Suprapubic skin (tissue), 3 donors: ENCODE data around the gene DNAH17.

ENCODE experiments used
- POLR2AphosphoS5 ChIP-seq, 3 donors: sonication (generic); formaldehyde crosslinking; IDR thresholded peaks; one replicate each; pipeline ENCODE4 v1.6.1; 2017; ENCODE audit warnings: antibody characterized with exemption in 3 of 3
- TF ChIP-seq, protein P1 (sequence below), 2 donors: fragments of 200-600 bp in 1 of 2; fragments of 450-650 bp in 1 of 2; sonication (generic) in 1 of 2; IDR thresholded peaks; one replicate each; pipeline ENCODE4 v1.5.1; 2016 to 2019; ENCODE audit warnings: antibody characterized with exemption in 2 of 2, mild to moderate bottlenecking in 1 of 2, moderate library complexity in 1 of 2

DNA sequence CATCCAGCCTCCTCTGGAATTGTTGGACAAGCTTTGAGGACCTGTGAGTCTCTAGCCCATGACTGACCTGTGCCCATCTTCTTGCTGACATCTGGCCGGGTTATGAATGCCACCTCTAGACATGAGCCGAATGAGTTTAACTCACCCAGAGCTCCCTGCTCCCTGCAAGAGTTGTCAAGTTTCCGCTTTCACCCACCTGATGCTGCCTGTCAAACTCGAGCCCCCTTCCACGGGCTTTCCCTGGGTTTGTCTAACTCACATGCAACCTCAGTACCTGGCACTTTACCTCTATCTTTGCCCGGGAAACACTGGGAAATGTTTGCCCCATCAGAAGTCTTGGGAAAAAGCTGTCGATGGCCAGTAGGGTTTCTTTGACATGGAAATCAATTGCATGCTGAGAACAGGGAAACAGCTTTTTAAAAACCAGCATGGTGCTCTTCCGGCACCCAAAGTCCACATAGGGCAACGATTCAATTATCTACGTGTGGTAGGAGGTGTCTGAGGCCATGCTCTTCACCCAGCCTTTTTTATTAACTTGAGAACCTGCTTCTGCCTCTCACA lies 33.8 kb upstream of the DNAH17 start:
- TF ChIP-seq, protein P1, sequence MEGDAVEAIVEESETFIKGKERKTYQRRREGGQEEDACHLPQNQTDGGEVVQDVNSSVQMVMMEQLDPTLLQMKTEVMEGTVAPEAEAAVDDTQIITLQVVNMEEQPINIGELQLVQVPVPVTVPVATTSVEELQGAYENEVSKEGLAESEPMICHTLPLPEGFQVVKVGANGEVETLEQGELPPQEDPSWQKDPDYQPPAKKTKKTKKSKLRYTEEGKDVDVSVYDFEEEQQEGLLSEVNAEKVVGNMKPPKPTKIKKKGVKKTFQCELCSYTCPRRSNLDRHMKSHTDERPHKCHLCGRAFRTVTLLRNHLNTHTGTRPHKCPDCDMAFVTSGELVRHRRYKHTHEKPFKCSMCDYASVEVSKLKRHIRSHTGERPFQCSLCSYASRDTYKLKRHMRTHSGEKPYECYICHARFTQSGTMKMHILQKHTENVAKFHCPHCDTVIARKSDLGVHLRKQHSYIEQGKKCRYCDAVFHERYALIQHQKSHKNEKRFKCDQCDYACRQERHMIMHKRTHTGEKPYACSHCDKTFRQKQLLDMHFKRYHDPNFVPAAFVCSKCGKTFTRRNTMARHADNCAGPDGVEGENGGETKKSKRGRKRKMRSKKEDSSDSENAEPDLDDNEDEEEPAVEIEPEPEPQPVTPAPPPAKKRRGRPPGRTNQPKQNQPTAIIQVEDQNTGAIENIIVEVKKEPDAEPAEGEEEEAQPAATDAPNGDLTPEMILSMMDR (IDR thresholded peaks at IDR 0.05): no peak
- TF ChIP-seq POLR2AphosphoS5 (IDR thresholded peaks at IDR 0.05): no peak
